Activated CD4-positive, alpha-beta T cell treated with anti-CD3 and anti-CD28 coated beads for 24 hours (primary cell): ENCODE measurements around the gene C6orf47.

ENCODE experiments used
- DNase-seq, 2 donors: peaks; one replicate each; pipeline ENCODE4 v3.0.0-alpha.2; 2020; ENCODE audit warnings: low read depth in 2 of 2

The C6orf47 gene

DNA sequence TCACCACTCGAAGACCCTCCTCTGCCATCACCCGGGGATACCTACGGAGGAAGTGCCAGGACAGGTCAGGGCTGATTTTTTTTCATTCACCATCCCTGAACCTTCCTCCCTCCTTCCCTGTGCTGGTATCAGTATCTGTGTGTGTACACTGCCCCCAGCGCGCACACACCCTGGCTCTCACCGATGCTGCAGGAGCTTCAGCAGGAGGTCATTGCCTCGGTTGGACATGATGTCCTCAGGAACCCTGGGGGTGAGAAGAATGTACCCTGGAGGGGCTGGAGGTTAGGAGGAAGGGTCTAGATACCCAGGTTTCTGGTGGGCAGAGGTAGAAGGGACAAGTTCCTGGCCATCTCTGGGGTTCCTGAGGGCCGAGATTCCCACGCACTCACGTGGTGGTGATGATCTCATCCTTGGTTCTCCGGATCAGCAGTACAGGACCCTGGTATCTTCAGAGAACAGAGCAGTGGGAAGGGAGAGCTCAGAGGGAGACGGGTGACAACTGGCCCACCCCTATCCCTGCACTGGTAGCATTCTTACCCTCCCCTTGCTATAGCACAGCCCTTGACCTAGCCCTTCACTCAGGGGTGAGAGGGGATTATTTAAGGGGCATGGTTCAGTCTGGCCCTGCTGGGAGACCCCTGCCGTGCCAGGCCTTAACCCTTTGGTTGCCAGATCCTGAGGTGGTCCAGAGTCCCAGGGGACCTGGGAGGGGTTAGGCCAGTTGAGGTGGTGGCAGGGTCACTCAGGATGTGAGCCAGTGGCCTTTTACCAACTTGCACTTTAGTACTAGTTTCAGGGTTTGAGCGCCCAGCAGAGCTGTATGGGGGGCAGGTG lies 27.5 kb upstream of the C6orf47 start:
- no peak for DNase-seq

DNA sequence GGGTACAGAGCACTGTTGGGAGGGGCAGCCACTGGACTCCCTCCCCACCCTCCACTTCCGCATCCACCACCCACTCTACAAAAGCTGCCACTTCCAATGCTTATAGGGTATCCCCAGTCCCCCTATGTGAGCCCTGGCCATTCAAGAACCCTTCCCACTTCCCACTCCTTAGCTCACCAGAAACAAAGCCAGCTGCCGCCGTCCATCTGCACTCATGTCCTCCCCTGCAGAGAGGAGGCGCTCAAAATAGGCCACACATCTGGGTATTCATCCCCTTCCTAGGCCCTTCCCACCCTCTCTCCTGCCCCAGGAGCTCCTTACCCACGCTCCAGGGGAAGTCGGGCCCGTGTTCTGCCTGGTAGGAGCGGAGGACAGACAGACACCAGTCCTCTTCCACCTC lies 26.7 kb upstream of the C6orf47 start:
- no peak for DNase-seq

DNA sequence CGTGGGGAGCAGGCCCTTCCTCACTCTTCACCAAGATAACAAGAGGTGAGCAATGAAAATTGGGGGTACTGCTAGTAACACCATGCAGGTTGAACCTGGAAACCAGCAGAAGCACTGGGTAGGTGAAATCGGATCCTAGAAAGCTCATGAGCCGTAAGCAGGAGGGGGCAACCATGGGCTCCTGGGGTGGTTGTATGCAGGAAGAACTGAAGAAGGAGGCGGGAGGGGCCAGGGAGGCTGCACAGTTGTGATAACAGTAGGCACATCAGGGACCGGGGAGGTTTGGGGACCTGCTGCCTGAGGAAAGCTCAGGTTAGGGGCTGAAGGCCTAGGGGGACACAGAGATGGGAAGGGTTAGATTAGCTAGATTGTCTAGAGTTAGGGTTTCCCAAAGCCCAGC lies 25.9 kb upstream of the C6orf47 start:
- no peak for DNase-seq

DNA sequence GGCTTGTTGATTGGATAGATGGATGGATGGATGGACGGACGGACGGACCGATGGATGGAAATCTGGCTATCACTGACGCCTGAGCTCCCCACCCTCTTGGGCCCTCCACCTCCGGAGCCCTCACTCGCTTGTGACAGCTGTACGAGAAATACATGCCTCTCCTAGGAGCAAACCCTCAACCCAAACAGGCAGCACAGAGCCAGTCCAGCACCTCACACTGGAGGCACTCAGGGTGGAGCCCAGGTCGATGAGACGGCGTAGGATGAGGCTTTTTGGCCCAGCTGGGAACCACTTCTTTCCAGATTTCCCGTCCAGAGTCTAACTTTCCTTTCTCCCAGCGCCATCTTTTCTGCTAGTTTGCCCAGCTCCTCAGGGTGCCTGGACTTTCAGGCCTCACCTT lies 23.0 kb upstream of the C6orf47 start:
- DNase-seq = no peak

DNA sequence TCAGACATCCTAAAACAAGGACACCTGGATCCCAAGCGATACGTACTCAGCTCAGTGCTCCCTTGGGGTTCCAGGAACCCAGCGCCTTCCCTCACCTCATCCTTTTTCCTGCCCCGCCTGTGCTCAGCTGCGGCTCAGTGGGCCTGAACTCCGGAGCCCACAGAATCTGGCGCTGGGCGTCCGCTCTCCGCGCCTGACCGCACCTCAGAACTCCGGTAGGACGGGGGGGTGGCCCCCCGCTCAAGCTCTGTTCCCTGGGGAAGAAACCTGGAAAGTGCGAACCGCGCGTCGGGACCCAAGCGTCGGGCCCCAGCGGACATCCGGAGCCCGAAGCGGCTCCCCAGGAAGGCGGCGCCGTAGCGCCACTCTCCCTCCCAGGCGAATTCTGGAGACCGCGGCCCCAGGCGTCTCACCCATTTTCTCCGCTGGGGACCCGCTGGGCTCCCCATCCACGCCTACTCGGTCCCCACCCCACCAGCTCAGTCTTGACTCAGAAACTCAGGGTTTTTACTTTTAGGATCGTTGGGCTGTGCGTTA lies 20.6 kb upstream of the C6orf47 start:
- DNase-seq = peak; percentile 17 to 37

DNA sequence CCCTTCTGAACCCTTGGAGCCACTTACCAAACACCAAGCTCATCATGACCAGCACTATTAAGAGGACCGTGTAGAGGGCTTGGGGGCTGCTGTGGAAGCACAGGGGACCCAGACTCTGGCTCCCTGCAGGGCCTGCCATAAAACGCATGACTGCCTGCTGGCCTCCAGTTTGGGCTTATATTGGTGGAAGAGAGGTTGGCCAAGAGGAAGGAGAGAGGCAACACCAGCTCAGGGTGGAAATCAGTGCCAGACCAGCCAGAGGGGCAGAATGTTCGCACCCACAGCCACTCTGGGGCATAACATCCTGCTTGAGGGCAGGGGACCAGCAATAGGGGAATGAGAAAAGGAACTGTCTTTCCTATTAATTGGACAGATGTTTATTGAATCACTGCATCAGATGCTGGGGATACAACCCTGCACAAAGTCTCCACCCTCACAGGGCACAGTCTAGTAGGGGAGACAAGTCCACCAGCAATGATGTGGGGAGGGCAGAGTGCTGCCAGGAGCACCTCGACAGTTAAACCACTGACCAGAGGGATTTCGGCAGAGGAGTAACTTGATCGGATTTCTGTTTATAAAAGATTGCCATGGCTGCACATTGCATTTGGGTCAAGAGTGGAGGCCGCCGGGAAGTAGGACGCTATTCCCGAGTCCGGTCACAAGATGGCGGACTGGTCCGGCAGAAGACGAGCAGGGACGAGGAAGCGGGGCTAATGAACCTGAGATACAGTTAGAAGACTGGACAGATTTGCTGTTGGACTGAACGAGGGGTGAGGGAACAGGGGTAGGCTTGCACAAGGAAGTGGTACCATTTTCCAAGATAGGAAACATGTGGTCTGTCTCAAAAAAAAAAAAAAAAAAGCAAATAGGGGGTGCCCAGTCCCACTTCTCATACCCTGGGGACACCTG lies 19.9 kb upstream of the C6orf47 start, which contains the start of gene LY6G5C:
TSS of gene LY6G5C (minus strand) at position 842 of the 909 bp plus-strand sequence. CDS start at position 148, 694 bp downstream.
- DNase-seq = peak; percentile 44 to 52

DNA sequence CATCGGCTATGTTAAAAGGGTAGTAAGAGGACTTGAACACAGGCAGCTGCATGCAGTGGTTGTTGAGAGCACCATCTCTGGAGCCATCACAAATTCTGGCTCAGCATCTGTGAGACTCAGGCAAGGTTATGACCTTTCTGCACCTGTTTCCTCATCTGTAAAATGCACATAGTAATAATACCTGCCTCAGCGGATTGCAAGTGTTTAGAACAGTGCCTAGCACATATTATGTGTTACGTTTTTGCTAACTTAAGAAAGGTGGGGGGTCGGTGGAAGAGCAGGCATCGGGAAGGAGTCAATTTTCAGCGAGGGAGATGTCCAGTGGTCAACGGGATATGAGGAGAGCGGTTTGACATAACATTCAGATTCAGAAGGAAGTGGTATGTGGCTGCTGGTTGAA lies 17.4 kb upstream of the C6orf47 start:
- no peak for DNase-seq

DNA sequence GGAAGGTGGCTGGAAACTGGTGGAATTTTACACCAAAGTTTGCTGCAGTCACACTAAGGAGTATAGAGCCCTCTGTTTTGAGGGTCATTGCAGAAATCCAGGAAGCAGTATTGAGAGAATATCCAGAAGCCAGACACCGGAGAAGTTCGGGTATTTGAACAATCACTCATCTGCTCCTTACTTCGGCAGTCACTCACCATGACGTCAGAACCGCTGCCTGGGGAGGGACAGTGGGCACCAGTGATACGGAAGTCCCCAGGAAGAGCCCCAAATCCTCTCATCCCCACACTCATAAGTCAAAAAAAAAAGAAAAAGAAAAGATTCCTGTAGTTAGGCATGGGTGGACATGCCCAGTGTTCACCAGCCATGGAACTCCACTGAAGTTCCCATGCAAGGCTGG lies 16.3 kb upstream of the C6orf47 start:
- no peak for DNase-seq

DNA sequence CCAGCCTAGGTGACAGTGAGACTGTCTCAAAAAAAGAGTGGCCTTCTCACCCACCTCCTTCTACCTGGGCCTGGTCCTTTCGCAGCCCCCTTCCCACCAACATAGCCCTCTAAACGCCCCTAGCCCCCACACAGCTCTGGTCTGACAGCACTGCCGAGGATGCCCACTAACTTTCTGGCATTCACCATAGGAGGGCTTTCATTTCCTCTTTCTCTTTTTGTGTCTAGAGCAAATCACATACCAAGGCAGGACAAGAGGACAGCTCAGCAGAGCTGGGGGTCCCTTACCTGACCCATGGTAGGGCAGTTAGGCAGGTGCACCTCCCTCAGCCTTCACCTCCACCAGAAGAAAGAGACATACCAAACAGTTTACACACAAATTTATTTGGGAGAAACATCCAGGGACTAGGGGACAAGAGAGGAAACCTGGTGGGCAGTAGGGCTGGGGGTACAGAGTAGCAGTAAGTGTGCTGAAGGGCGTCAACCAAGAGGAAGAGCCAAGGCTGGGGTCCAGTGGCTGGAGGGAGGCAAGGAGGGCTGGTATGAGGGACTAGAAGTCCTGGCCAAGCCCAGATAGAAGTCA lies 15.8 kb upstream of the C6orf47 start:
- no peak for DNase-seq

DNA sequence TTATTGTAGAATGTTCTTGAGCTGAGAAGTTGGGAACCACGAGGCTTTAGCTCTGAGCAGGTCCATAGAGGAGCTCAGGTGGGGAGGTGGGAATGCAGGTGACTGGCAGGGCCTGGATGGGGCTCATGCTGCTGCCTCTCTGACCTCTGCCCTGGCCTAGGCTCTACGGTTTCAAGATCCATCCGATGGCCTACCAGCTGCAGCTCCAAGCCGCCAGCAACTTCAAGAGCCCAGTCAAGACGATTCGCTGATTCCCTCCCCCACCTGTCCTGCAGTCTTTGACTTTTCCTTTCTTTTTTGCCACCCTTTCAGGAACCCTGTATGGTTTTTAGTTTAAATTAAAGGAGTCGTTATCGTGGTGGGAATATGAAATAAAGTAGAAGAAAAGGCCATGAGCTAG lies 9.1 kb upstream of the C6orf47 start, which contains the start of gene LY6G5B:
TSS of gene LY6G5B (plus strand) at position 301 of the 400 bp plus-strand sequence. CDS start 975 bp downstream, outside the sequence.
- no peak for DNase-seq

DNA sequence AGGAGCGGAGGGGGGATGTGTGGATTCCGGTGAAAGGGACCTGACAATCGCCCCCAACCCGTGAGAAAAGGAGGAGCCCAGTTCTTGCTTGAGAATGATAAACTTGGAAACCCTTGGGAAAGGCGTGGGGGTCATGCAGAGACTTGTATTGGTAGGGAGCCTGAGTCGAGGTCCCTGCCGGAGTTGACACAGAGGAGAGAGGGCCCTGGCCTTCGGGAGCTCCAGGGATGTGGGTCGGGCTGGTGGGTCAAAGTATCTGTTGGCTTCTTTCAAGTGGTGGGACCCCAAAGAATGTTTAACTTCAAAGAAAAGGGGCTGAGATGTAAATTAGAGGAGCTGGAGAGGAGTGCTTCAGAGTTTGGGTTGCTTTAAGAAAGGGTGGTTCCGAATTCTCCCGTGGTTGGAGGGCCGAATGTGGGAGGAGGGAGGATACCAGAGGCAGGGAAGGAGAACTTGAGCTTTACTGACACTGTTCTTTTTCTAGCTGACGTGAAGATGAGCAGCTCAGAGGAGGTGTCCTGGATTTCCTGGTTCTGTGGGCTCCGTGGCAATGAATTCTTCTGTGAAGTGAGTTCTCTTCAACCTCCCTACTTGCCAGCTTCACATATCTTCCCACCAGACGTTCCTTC lies 5.9 kb upstream of the C6orf47 start:
- no peak for DNase-seq

DNA sequence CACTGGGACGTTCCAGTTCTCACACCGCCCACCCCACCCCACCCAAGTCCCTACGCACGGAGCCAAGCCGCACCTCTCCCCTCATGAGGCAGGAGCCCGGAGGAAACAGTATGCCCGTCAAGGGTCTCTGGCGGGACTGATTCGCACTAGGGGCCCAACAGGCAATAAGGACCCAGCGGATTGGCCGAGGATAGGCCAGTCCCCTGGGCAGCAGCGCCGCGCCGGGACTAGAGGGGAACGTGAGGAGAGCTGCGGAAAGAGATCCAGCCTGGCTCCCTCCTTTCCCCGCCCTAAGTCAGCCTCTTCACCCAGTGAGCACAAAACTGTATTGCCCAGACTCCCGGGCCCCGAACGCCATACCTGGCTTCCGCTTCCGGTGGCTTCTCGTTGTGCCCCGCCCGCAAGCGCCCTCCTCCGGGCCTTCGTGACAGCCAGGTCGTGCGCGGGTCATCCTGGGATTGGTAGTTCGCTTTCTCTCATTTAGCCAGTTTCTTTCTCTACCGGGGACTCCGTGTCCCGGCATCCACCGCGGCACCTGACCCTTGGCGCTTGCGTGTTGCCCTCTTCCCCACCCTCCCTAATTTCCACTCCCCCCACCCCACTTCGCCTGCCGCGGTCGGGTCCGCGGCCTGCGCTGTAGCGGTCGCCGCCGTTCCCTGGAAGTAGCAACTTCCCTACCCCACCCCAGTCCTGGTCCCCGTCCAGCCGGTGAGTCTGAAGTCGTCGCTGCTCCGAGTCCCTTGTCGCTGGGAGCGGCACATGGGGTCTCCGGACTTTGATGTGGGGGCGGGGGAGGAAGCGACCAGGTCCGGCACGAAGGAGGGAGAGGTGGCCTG lies 5.1 kb upstream of the C6orf47 start, which contains the start of gene CSNK2B:
TSS of gene CSNK2B (plus strand) at position 580 of the 836 bp plus-strand sequence. CDS start 752 bp downstream, outside the sequence.
- peak; percentile 94 to 96 for DNase-seq

DNA sequence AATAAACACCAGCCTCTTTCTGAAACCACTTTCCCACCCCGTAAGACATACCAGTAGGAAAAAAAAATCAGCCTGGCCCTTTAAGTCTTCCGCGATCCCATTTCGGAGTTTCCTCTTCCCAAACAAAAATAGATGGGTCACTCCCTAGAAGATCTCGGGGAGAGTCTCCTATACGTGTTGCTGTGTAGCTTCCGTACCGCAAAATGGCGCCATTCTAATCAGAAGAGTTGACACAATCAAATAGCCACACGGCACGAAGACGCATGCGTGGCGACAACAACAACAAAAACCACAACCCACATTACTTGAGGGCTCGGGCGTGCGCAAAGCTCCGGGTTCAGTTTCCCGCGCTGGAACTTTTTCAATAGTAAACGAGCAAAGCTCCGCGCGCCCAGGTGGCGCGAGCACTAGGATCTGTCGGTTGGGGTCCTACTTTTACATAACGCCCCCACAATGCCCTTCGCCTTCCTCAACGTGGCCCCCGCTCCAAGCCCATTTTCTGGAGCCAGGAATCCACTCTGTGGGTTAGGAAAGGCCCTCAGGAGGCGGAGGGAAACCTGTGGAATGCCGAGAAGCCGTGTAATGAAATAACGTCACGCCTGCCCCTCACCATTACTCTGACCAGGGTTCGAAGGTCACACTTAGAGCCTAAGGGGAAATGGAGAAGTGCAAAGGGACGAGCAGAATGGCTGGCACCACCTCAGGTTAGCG lies 4.4 kb upstream of the C6orf47 start, which contains the start of gene GPANK1:
TSS of gene GPANK1 (minus strand) at position 208 of the 711 bp plus-strand sequence. CDS start 519 bp downstream, outside the sequence.
- DNase-seq = peak; percentile 74 to 75

DNA sequence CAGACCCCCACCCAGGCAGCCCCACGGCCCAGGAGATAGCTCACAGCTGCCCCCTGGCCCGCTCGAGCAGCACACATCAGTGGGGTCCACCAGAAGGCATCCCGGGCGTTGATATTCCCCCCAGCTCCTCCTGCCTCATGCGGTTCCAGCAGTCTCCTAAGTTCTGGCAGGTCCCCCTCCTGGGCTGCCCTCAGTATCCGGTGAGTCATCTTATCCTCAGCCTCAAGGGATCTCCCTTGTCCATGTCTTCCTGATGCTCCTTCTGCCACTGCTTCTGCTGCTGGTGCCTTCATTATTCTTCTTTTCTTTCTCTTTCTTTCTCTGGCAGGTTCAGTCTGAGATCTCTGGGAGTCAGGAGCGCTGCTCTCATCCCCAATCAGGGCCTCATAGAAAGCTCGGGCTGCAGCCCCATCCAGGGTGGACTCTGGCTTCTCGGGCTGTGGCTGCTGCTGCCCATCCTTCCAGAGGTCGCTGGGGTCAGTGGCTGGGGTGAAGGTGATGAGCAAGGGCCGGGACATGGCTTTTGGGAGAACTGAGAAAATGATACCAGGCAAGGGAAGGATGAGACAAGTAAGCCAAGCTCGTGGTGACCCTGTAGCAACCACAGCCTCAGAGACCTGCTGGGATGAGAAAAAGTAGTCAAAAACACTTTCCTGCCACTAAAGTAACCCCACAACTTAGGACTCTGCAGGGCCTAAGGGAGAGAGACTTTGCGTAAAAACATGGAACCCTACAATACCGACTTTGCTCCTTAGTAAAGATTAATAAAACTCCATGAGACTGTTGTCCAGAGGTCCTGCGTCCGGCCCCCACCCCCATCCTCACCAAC lies 3.6 kb upstream of the C6orf47 start:
- DNase-seq = no peak

DNA sequence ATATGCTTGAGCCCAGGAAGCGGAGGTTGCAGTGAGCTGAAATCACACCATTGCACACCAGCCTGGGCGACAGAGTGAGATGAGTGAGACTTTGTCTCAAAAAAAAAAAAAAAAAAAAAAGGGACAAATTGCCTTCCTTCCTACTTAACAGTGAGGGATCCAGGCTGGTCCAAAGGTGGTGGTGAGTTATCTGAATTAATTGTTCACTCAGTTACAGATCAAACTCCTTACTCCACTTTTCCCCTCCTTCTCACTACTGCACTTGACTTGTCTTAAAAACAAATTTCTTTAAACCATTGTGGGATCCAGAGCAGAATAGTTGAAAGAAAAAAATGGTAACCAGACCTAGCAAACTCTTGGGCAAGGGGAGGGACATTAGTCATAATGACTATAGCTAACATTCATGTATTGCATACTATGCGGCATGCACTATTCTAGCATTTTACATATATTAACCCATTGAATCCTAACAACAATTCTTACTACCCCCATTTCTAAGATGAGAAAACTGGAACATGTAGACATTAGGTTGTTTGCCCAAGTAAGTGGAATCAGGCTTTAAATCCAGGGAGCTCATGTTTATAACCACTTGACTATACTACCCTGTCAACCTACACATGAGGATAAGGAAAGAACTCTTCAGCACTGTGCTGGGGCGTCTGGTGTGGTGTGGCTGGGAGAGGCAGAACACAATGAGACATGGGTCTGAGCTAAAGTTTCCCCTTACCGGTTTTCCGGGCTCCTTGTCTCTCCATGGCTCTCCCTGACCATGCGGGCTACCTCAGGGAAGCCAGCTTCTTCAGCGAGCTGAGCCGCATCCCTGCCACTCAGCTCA lies 2.8 kb upstream of the C6orf47 start:
- no peak for DNase-seq

DNA sequence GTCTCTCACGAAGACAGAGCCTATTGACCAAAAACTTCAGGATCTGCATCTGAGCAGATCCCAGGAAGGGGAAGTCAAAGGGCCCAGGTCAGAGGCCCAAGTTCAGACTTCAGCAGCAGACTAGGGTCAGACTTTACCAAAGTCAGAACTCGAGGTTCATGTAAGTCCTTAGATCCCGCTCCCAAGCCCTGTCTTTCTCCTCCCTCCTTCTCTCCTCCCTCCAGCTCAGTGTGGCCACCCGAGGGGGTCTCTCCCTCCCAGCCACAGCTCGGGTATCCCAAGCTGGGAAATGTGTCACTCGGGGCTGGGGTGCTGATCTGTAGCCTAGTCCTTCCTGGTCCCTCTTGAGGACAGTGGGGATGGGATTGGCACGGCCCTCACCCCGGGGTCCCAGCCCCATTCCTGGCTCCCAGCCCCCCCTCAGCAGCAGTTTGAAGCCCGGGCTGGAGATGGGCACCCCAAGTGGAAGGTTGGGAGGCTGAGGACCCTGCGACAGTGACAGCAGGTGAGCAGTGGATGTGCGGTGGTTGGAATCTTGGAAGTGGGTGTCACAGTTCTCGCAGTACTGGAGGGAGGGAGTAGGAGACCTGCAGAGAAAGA lies 1.6 kb upstream of the C6orf47 start:
- no peak for DNase-seq
